Limb (tissue), 2 donors: ENCODE data around the gene ANO4.
"Not testable (repeated sequence)": the region's sequence is repeated elsewhere in the genome, so short reads cannot be mapped to it uniquely, and the experiment has no call there.

Experiments used
- DNase-seq, 2 donors: peaks; one replicate each; pipeline ENCODE4 v3.0.0-alpha.2; 2016; ENCODE audit errors: extremely low spot score in 2 of 2

ANO4 gene

GRCh38 chr12:101039848-101040531 is 245.4 kb downstream of the ANO4 start:
- no peak for DNase-seq

- no peak for DNase-seq
These were observed 246.4 kb downstream of the ANO4 start for GRCh38 chr12:101040936-101041335.

GRCh38 chr12:101042211-101042610 is 247.6 kb downstream of the ANO4 start:
- DNase-seq = no peak

GRCh38 chr12:101044512-101045059 is 250.0 kb downstream of the ANO4 start:
- DNase-seq = no peak

GRCh38 chr12:101045486-101046464 is 251.2 kb downstream of the ANO4 start:
- DNase-seq = no peak

GRCh38 chr12:101047652-101048051 is 253.1 kb downstream of the ANO4 start:
- DNase-seq = no peak

- DNase-seq = no peak
These were observed 256.1 kb downstream of the ANO4 start for GRCh38 chr12:101050631-101051030.

GRCh38 chr12:101051151-101051550 is 256.6 kb downstream of the ANO4 start:
- no peak for DNase-seq

GRCh38 chr12:101051901-101052550 is 257.4 kb downstream of the ANO4 start:
- DNase-seq = no peak

- no peak for DNase-seq
These were observed 258.6 kb downstream of the ANO4 start for GRCh38 chr12:101053203-101053602.

GRCh38 chr12:101055940-101056339 is 261.4 kb downstream of the ANO4 start:
- no peak for DNase-seq

- not testable (repeated sequence) for DNase-seq
These were observed 267.9 kb downstream of the ANO4 start for GRCh38 chr12:101062508-101062907.

- DNase-seq = no peak
These were observed 270.1 kb downstream of the ANO4 start for GRCh38 chr12:101064721-101065120.

GRCh38 chr12:101066489-101066888 is 271.9 kb downstream of the ANO4 start:
- no peak for DNase-seq

- DNase-seq = no peak
These were observed 273.8 kb downstream of the ANO4 start for GRCh38 chr12:101068402-101068801.

- no peak for DNase-seq
These were observed 274.3 kb downstream of the ANO4 start for GRCh38 chr12:101068836-101069235.

GRCh38 chr12:101074940-101075680 is 280.5 kb downstream of the ANO4 start:
- DNase-seq = no peak

- peak; percentile 41 to 49 for DNase-seq
These were observed 282.3 kb downstream of the ANO4 start for GRCh38 chr12:101076921-101077320.

GRCh38 chr12:101077791-101078528 is 283.4 kb downstream of the ANO4 start:
- DNase-seq = no peak

- no peak for DNase-seq
These were observed 284.1 kb downstream of the ANO4 start for GRCh38 chr12:101078536-101079285.
